B cell (primary cell): ENCODE results near the gene GATA3.

Experiments
- CTCF ChIP-seq: fragments of 200-600 bp; IDR thresholded peaks from one replicate; pipeline ENCODE4 v1.8.0; 2022; ENCODE audit warnings: antibody characterized with exemption, mild to moderate bottlenecking
- EZH2 ChIP-seq: IDR thresholded peaks from 2 replicates; pipeline ENCODE4 v1.6.1; 2012; ENCODE audit warnings: borderline replicate concordance, low read depth, mild to moderate bottlenecking, moderate library complexity, low read length; ENCODE audit not compliant: insufficient read depth, poor library complexity, severe bottlenecking

- TF ChIP-seq CTCF (no peak), EZH2 (no peak)
These were observed 5.7 kb downstream of the GATA3 start for GRCh38 chr10:8060010-8060703.
